H1 (cell line): ENCODE data around the gene FAM83F. TPM values are rescaled to one million over a fixed set of nuclear protein-coding genes. Genes with fewer than 3 reads are reported as not detected.

Source experiments
- CTCF ChIA-PET: fragments of 300-600 bp; sonication (Branson Sonifier 250); formaldehyde crosslinking; loops from one replicate; lab custom pipeline; 2021; ENCODE audit not compliant: partially characterized antibody; lab: Charles Lee
- POLR2A ChIA-PET: fragments of 300-600 bp; sonication (Branson Sonifier 250); formaldehyde crosslinking; loops from one replicate; lab custom pipeline; 2021; ENCODE audit warnings: inconsistent platforms; ENCODE audit not compliant: partially characterized antibody; lab: Charles Lee
- DNase-seq, 2 experiments: peaks; one replicate each; pipeline versions ENCODE4 v3.0.0 to v3.0.0-alpha.2; 2010 to 2022; ENCODE audit warnings: low spot score in 2 of 2, low read depth in 1 of 2, mixed read lengths in 1 of 2
- FAIRE-seq: peaks from 2 replicates; lab custom pipeline; 2011; peaks lifted over from hg19 to GRCh38; lab: Jason Lieb, UNC
- H2AFZ ChIP-seq: 2 replicates; pipeline ENCODE4 v1.8.1; 2012; ENCODE audit warnings: low read length, inconsistent platforms
- H2AK5ac ChIP-seq: 2 replicates; pipeline ENCODE4 v1.6.1; 2013; ENCODE audit warnings: low read depth, low read length
- H2BK120ac ChIP-seq: replicated peaks from 2 replicates; pipeline ENCODE3; 2013; ENCODE audit warnings: low read depth, low read length, inconsistent platforms
- H2BK12ac ChIP-seq: 2 replicates; pipeline ENCODE4 v1.6.1; 2013; ENCODE audit warnings: low read depth, low read length
- H2BK15ac ChIP-seq: 2 replicates; pipeline ENCODE4 v1.6.1; 2013; ENCODE audit warnings: low read length
- H2BK20ac ChIP-seq: 2 replicates; pipeline ENCODE4 v1.6.1; 2013; ENCODE audit warnings: low read length
- H2BK5ac ChIP-seq: 2 replicates; pipeline ENCODE4 v1.6.1; 2013; ENCODE audit warnings: low read depth, low read length
- H3K14ac ChIP-seq: 2 replicates; pipeline ENCODE4 v1.6.1; 2013; ENCODE audit warnings: inconsistent platforms; ENCODE audit not compliant: insufficient read length
- H3K18ac ChIP-seq: 2 replicates; pipeline ENCODE4 v1.6.1; 2013; ENCODE audit warnings: low read length; ENCODE audit errors: extremely low read depth
- H3K23ac ChIP-seq: 2 replicates; pipeline ENCODE4 v1.6.1; 2013; ENCODE audit warnings: inconsistent platforms; ENCODE audit not compliant: insufficient read length
- H3K23me2 ChIP-seq: 2 replicates; pipeline ENCODE4 v1.6.1; 2013; ENCODE audit warnings: low read depth, low read length
- H3K27ac ChIP-seq: 2 replicates; pipeline ENCODE4 v1.6.1; 2011; ENCODE audit warnings: low read depth, low read length, inconsistent platforms
- H3K27me3 ChIP-seq, 4 experiments: replicated peaks in 1 of 4; 1 replicate in 1 of 4; 2 replicates in 3 of 4; pipeline versions ENCODE4 v1.6.1 to v1.8.1; 2011 to 2013; ENCODE audit warnings: low read length in 3 of 4, mild to moderate bottlenecking in 3 of 4, inconsistent platforms in 2 of 4, mixed read lengths in 2 of 4, moderate library complexity in 1 of 4; ENCODE audit not compliant: control insufficient read depth in 3 of 4, insufficient read depth in 3 of 4; ENCODE audit errors: extremely low read depth in 1 of 4
- H3K36me3 ChIP-seq, 4 experiments: 2 replicates each; pipeline versions ENCODE4 v1.6.1 to v1.8.1; 2011 to 2013; ENCODE audit warnings: mild to moderate bottlenecking in 4 of 4, low read length in 3 of 4, moderate library complexity in 2 of 4, control low read depth in 1 of 4, inconsistent platforms in 1 of 4; ENCODE audit not compliant: insufficient read depth in 4 of 4, control insufficient read depth in 2 of 4
- H3K4ac ChIP-seq: replicated peaks from 2 replicates; pipeline ENCODE3; 2013; ENCODE audit warnings: low read length, low read depth, mixed read lengths, inconsistent platforms; ENCODE audit not compliant: insufficient read length
- H3K4me1 ChIP-seq, 4 experiments: replicated peaks in 1 of 4; 1 replicate in 1 of 4; 2 replicates in 3 of 4; pipeline versions ENCODE4 v1.6.1 to v1.8.1; 2011 to 2013; ENCODE audit warnings: low read length in 3 of 4, inconsistent platforms in 2 of 4, mixed read lengths in 1 of 4; ENCODE audit not compliant: insufficient read depth in 4 of 4, control insufficient read depth in 3 of 4
- H3K4me2 ChIP-seq, 2 experiments: 2 replicates each; pipeline versions ENCODE4 v1.6.1 to v1.8.1; 2011 to 2013; ENCODE audit warnings: low read depth in 2 of 2, low read length in 2 of 2, control low read depth in 1 of 2, inconsistent platforms in 1 of 2, mild to moderate bottlenecking in 1 of 2; ENCODE audit not compliant: insufficient read depth in 1 of 2
- H3K4me3 ChIP-seq, 4 experiments: fragments of 200-600, 300-600 bp in 1 of 4; sonication (generic), shearing (Covaris generic), sonication (Bioruptor Twin) in 1 of 4; 2 replicates each; pipeline versions ENCODE4 v1.5.1 to v1.8.1; 2011 to 2016; ENCODE audit warnings: low read length in 4 of 4, low read depth in 3 of 4, control low read depth in 2 of 4, inconsistent platforms in 2 of 4, mild to moderate bottlenecking in 2 of 4, mixed read lengths in 1 of 4, moderate library complexity in 1 of 4; ENCODE audit not compliant: insufficient read depth in 2 of 4; ENCODE audit errors: extremely low read depth in 1 of 4
- H3K56ac ChIP-seq: replicated peaks from 2 replicates; pipeline ENCODE3; 2013; ENCODE audit warnings: low read depth, mild to moderate bottlenecking, mixed read lengths, low read length, inconsistent platforms; ENCODE audit not compliant: insufficient read length
- H3K79me1 ChIP-seq: 2 replicates; pipeline ENCODE4 v1.6.1; 2013; ENCODE audit warnings: low read depth, low read length, control low read depth
- H3K79me2 ChIP-seq, 2 experiments: 2 replicates each; pipeline versions ENCODE4 v1.6.1 to v1.8.1; 2012 to 2013; ENCODE audit warnings: low read length in 2 of 2, mild to moderate bottlenecking in 2 of 2, inconsistent platforms in 1 of 2; ENCODE audit not compliant: insufficient read depth in 2 of 2, control insufficient read depth in 1 of 2
- H3K9ac ChIP-seq, 4 experiments: replicated peaks in 1 of 4; 1 replicate in 1 of 4; 2 replicates in 3 of 4; pipeline versions ENCODE4 v1.6.1 to v1.8.1; 2011 to 2013; ENCODE audit warnings: low read depth in 3 of 4, low read length in 3 of 4, control low read depth in 2 of 4, mild to moderate bottlenecking in 2 of 4, moderate library complexity in 2 of 4, inconsistent platforms in 1 of 4; ENCODE audit errors: extremely low read depth in 1 of 4
- H3K9me3 ChIP-seq, 2 experiments: 2 replicates each; pipeline versions ENCODE4 v1.6.1 to v1.8.1; 2012 to 2013; ENCODE audit warnings: mild to moderate bottlenecking in 2 of 2, moderate library complexity in 2 of 2, control low read depth in 1 of 2, inconsistent platforms in 1 of 2, low read depth in 1 of 2, low read length in 1 of 2, mixed read lengths in 1 of 2; ENCODE audit not compliant: insufficient read depth in 2 of 2
- H4K20me1 ChIP-seq, 2 experiments: replicated peaks in 1 of 2; 2 replicates each; pipeline versions ENCODE3 to v1.8.1; 2011 to 2013; ENCODE audit warnings: inconsistent platforms in 2 of 2, low read length in 2 of 2, mild to moderate bottlenecking in 1 of 2; ENCODE audit not compliant: insufficient read depth in 2 of 2, control insufficient read depth in 1 of 2
- H4K5ac ChIP-seq: 2 replicates; pipeline ENCODE4 v1.6.1; 2013; ENCODE audit warnings: low read length, low read depth, mixed read lengths, inconsistent platforms; ENCODE audit not compliant: insufficient read length
- H4K8ac ChIP-seq: 2 replicates; pipeline ENCODE4 v1.8.0; 2013; ENCODE audit warnings: mild to moderate bottlenecking, moderate library complexity, low read length, inconsistent platforms; ENCODE audit not compliant: insufficient read depth; ENCODE audit errors: extremely low read depth
- H4K91ac ChIP-seq: replicated peaks from 2 replicates; pipeline ENCODE3; 2013; ENCODE audit warnings: low read length, mixed read lengths, inconsistent platforms; ENCODE audit not compliant: insufficient read length
- CTCF ChIP-seq, 3 experiments: IDR thresholded peaks; 1 replicate in 2 of 3; 2 replicates in 1 of 3; pipeline versions ENCODE4 v1.5.1 to v1.6.1; 2011; ENCODE audit warnings: low read length in 3 of 3, mild to moderate bottlenecking in 3 of 3, inconsistent platforms in 2 of 3, low read depth in 1 of 3, moderate library complexity in 1 of 3; ENCODE audit not compliant: insufficient read depth in 1 of 3; ENCODE audit errors: control extremely low read depth in 1 of 3
- EZH2 ChIP-seq: fragments of 200-600 bp; sonication (generic); IDR thresholded peaks from 2 replicates; pipeline ENCODE4 v1.7.1; 2012; ENCODE audit warnings: low read depth, mild to moderate bottlenecking, moderate library complexity, low read length, inconsistent platforms; ENCODE audit not compliant: severe bottlenecking
- WGBS, 2 experiments: shearing (Covaris generic) in 1 of 2; methylation state at CpG; one replicate each; pipeline versions ENCODE4 v1.1.6 to v1.1.7; 2013 to 2015; ENCODE audit warnings: low lambda C conversion rate in 2 of 2, mixed read lengths in 2 of 2, inconsistent platforms in 1 of 2, low coverage in 1 of 2, missing lambda C conversion rate in 1 of 2; ENCODE audit not compliant: insufficient replicate concordance in 2 of 2, insufficient coverage in 1 of 2, insufficient read length in 1 of 2; ENCODE audit errors: extremely low coverage in 1 of 2, missing lambda C conversion rate in 1 of 2; 5-methylcytosine and 5-hydroxymethylcytosine counted together
- polyA plus RNA-seq, 7 experiments: library from polyadenylated mRNA; depleted of rRNA in 3 of 7; stranded (reverse) in 5 of 7; unstranded in 2 of 7; fragments of >200 nt in 5 of 7; fragments of 200-250 nt in 2 of 7; gene quantifications; 1 replicate in 5 of 7; 2 replicates in 1 of 7; 4 replicates in 1 of 7; pipeline versions ENCODE4 v1.2.1 to v1.2.3, GENCODE V29; 2011 to 2013; ENCODE audit warnings: missing spikeins in 2 of 7, mixed read lengths in 2 of 7
- total RNA-seq: library from RNA; stranded (reverse); fragmentation: NEBNext Ultra II Directional; extraction: Animal tissue kit (Norgen Biotek cat#: 25700); gene quantifications from 2 replicates; pipeline ENCODE4 v1.2.1, GENCODE V29; 2021

Gene FAM83F
- total and polyA plus RNA-seq, 2 of the 8 experiments (the other 6 are each of a cell fraction or from before 2014, with no cell fraction given): 8.6 to 18.9 TPM

GRCh38 chr22:40043081-40043480 lies 48.3 kb downstream of the FAM83F start:
- Histone ChIP-seq H2BK5ac (no peak overlapping the region), H4K91ac (no peak overlapping the region), H3K4ac (no peak overlapping the region), H3K27me3 (peaks cover 0 to 6% (median 3%) of the 10 kb centered on the region in 4 experiments; a peak in 2 of 7 replicates), H2BK12ac (no peak overlapping the region), H3K79me2 (peaks cover 3 to 22% of the 10 kb centered on the region in 2 experiments; a peak in 3 of 4 replicates), H2AK5ac (no peak overlapping the region), H4K20me1 (peaks cover 0 to 9% of the 10 kb centered on the region in 2 experiments), H3K9me3 (no peaks in the 10 kb centered on the region), H3K56ac (no peak overlapping the region), H3K4me2 (no peak overlapping the region; a peak in 1 of 4 replicates), H3K4me1 (peaks cover 0 to 7% (median 2%) of the 10 kb centered on the region in 4 experiments; a peak in 3 of 7 replicates), H3K27ac (no peak overlapping the region), H3K9ac (no peak overlapping the region), H3K23me2 (peaks cover 7% of the 10 kb centered on the region), H2BK120ac (no peak overlapping the region), H2BK15ac (0 out of 2 replicates have a peak overlapping the region, but pooled peaks have one; percentile 40), H3K36me3 (no peaks in the 10 kb centered on the region), H4K8ac (no peak overlapping the region), H3K18ac (no peak overlapping the region), H3K79me1 (peaks cover 2% of the 10 kb centered on the region; the same call in 1 of the 2 replicates), H3K4me3 (no peak overlapping the region), H2AFZ (no peak overlapping the region), H3K23ac (no peak overlapping the region), H3K14ac (no peak overlapping the region), H2BK20ac (no peak overlapping the region), H4K5ac (no peak overlapping the region)
- WGBS, 2 experiments: 88% methylated on average over 8 of the region's 8 CpGs; no CpG with 5 or more reads in 1 of the 2 experiments
- TF ChIP-seq EZH2 (no peak), CTCF (IDR thresholded peaks at IDR 0.05; ENCODE audit: control extremely low read depth in 1 of 3, insufficient read depth in 1 of 3, low read depth in 1 of 3, low read length in 3 of 3) (peak in 1 of 3 experiments; percentile 4; a peak in 1 of 4 replicates)
- no peak for DNase-seq
- ChIA-PET POLR2A (interaction anchor here (0.6 to 2.1 kb wide), 7 partner anchors 9 to 383 kb away, joined by 3 to 16 read pairs (median 5); partner anchors contain the start of gene TNRC6B), CTCF (interaction anchor here (1.3 to 2.3 kb wide), 2 partner anchors 8 to 14 kb away, joined by 3 to 10 read pairs; no protein-coding TSS in a partner anchor)
- no peak for FAIRE-seq
